ENCODE results near the gene ASB7. TPM values are rescaled to one million over a fixed set of nuclear protein-coding genes. Genes with fewer than 3 reads are reported as not detected.
A peak's percentile ranks its signal among the peaks of the same experiment; 100 is the strongest.

ASB7 gene
- total RNA-seq, 1 experiment from 2014 or later = 12.9 TPM

- DNase-seq (ENCODE audit: low spot score) (no peak), ATAC-seq (no peak; the same call in 1 of the 2 replicates)
- POLR2A ChIA-PET = no interaction called here
- Mint-ChIP-seq H3K4me1 (peaks cover 6% of the 10 kb centered on the region), H3K36me3 (no peaks in the 10 kb centered on the region), H3K9me3 (peaks cover 3% of the 10 kb centered on the region; the same call in 1 of the 2 replicates), H3K27ac (peak overlapping the region; percentile 25), H3K27me3 (ENCODE audit: low read depth) (no peaks in the 10 kb centered on the region), H3K4me3 (no peak overlapping the region)
- TF ChIP-seq ZNF671 (CRISPR knock-in tag; IDR thresholded peaks at IDR 0.05) (no peak), TCF7 (CRISPR knock-in tag; IDR thresholded peaks at IDR 0.05; ENCODE audit: low read depth) (no peak), MXD4 (CRISPR knock-in tag; IDR thresholded peaks at IDR 0.05; ENCODE audit: borderline replicate concordance) (no peak), ZNF219 (CRISPR knock-in tag; IDR thresholded peaks at IDR 0.05; ENCODE audit: borderline replicate concordance) (no peak), ZMAT4 (CRISPR knock-in tag; IDR thresholded peaks at IDR 0.05) (no peak), GABPB1 (CRISPR knock-in tag; IDR thresholded peaks at IDR 0.05) (no peak), IRF1 (CRISPR knock-in tag; IDR thresholded peaks at IDR 0.05) (no peak), MYBL2 (CRISPR knock-in tag; IDR thresholded peaks at IDR 0.05) (no peak), JUN (CRISPR knock-in tag; IDR thresholded peaks at IDR 0.05) (no peak), TP53 (CRISPR knock-in tag; IDR thresholded peaks at IDR 0.05) (no peak), ZBTB21 (CRISPR knock-in tag; IDR thresholded peaks at IDR 0.05; ENCODE audit: borderline replicate concordance) (no peak)
- CTCF ChIA-PET = interaction anchor here (1.3 kb wide), 1 partner anchor 185 kb away, joined by 6 read pairs; no protein-coding TSS in a partner anchor
Measured at GRCh38 chr15:100687582-100688141, 85.3 kb downstream of the ASB7 start.

GRCh38 chr15:100688549-100689120, 86.2 kb downstream of the ASB7 start:
- CTCF ChIA-PET = interaction anchor here (1.3 kb wide), 1 partner anchor 184 kb away, joined by 6 read pairs; no protein-coding TSS in a partner anchor
- TF ChIP-seq MAX (CRISPR knock-in tag; IDR thresholded peaks at IDR 0.05) (peak; percentile 70), RELA (CRISPR knock-in tag; IDR thresholded peaks at IDR 0.05; ENCODE audit: borderline replicate concordance) (no peak)

GRCh38 chr15:100689131-100689899, 86.9 kb downstream of the ASB7 start:
- ChIA-PET POLR2A (no interaction called here), CTCF (interaction anchor here (1.3 kb wide), 1 partner anchor 184 kb away, joined by 6 read pairs; no protein-coding TSS in a partner anchor)
- ATAC-seq (no peak), DNase-seq (ENCODE audit: low spot score) (no peak)
- peaks cover 6% of the 10 kb centered on the region for H3K4me1 Mint-ChIP-seq
- no peak for TF ChIP-seq NFATC4 (CRISPR knock-in tag; IDR thresholded peaks at IDR 0.05)
- no peaks in the 10 kb centered on the region for H3K36me3 Mint-ChIP-seq
- no peaks in the 10 kb centered on the region for H3K27me3 Mint-ChIP-seq (ENCODE audit: low read depth)
- H3K4me3 Mint-ChIP-seq = no peak overlapping the region
- no peak overlapping the region for H3K27ac Mint-ChIP-seq
- H3K9me3 Mint-ChIP-seq = no peaks in the 10 kb centered on the region

More at GRCh38 chr15:100688549-100689120, 86.2 kb downstream of the ASB7 start:
- Mint-ChIP-seq H3K27ac (no peak overlapping the region), H3K9me3 (no peaks in the 10 kb centered on the region), H3K27me3 (ENCODE audit: low read depth) (no peaks in the 10 kb centered on the region), H3K36me3 (no peaks in the 10 kb centered on the region), H3K4me3 (no peak overlapping the region), H3K4me1 (peaks cover 6% of the 10 kb centered on the region)
- POLR2A ChIA-PET = no interaction called here
- DNase-seq (ENCODE audit: low spot score) (no peak), ATAC-seq (peak; percentile 47)

GRCh38 chr15:100690032-100690794, 87.8 kb downstream of the ASB7 start:
- POLR2A ChIA-PET = no interaction called here
- no peaks in the 10 kb centered on the region for H3K27me3 Mint-ChIP-seq (ENCODE audit: low read depth)
- H3K4me1 Mint-ChIP-seq = peaks cover 6% of the 10 kb centered on the region
- ATAC-seq = no peak
- H3K27ac Mint-ChIP-seq = no peak overlapping the region
- H3K9me3 Mint-ChIP-seq = no peaks in the 10 kb centered on the region
- CTCF ChIA-PET = interaction anchor here (1.9 kb wide), 1 partner anchor 318 kb away, joined by 5 read pairs; no protein-coding TSS in a partner anchor
- H3K4me3 Mint-ChIP-seq = no peak overlapping the region
- DNase-seq (ENCODE audit: low spot score) = no peak
- H3K36me3 Mint-ChIP-seq = no peaks in the 10 kb centered on the region
- TF ChIP-seq ZNF281 (CRISPR knock-in tag; IDR thresholded peaks at IDR 0.05) (no peak), USF1 (CRISPR knock-in tag; IDR thresholded peaks at IDR 0.05) (no peak), JUN (CRISPR knock-in tag; IDR thresholded peaks at IDR 0.05) (no peak), ZNF138 (CRISPR knock-in tag; conservative IDR thresholded peaks at IDR 0.05) (no peak), ZNF121 (CRISPR knock-in tag; IDR thresholded peaks at IDR 0.05) (no peak)

All from WTC11 (cell line).